Activated T-cell treated with anti-CD3 and anti-CD28 coated beads for 24 hours (primary cell): ENCODE measurements around the gene DLGAP4.

Source experiments
- DNase-seq: peaks from one replicate; pipeline ENCODE4 v3.0.0-alpha.2; 2020; ENCODE audit warnings: low read depth

The DLGAP4 gene

GRCh38 chr20:36333841-36334240 is 27.7 kb downstream of the DLGAP4 start:
- DNase-seq: no peak

- no peak for DNase-seq
These were observed 28.4 kb downstream of the DLGAP4 start for GRCh38 chr20:36334281-36335205.

GRCh38 chr20:36335206-36335870 is 29.2 kb downstream of the DLGAP4 start:
- DNase-seq: no peak

GRCh38 chr20:36336204-36336603 is 30.1 kb downstream of the DLGAP4 start:
- no peak for DNase-seq

- DNase-seq: no peak
These were observed 31.0 kb downstream of the DLGAP4 start for GRCh38 chr20:36336954-36337704.

GRCh38 chr20:36337886-36338285 is 31.7 kb downstream of the DLGAP4 start:
- no peak for DNase-seq

GRCh38 chr20:36339646-36340592 is 33.8 kb downstream of the DLGAP4 start:
- DNase-seq: no peak

GRCh38 chr20:36340593-36340990 is 34.5 kb downstream of the DLGAP4 start:
- DNase-seq: no peak

- no peak for DNase-seq
These were observed 35.3 kb downstream of the DLGAP4 start for GRCh38 chr20:36341331-36342020.

- DNase-seq: no peak
These were observed 36.4 kb downstream of the DLGAP4 start for GRCh38 chr20:36342331-36343120.

- no peak for DNase-seq
These were observed 37.5 kb downstream of the DLGAP4 start for GRCh38 chr20:36343641-36344040.

- DNase-seq: no peak
These were observed 38.5 kb downstream of the DLGAP4 start for GRCh38 chr20:36344517-36345132.

GRCh38 chr20:36346256-36346655 is 40.1 kb downstream of the DLGAP4 start:
- no peak for DNase-seq

- no peak for DNase-seq
These were observed 43.4 kb downstream of the DLGAP4 start for GRCh38 chr20:36349384-36350170.

GRCh38 chr20:36350439-36350838 is 44.3 kb downstream of the DLGAP4 start:
- DNase-seq: no peak

GRCh38 chr20:36351937-36352336 is 45.8 kb downstream of the DLGAP4 start:
- DNase-seq: no peak

GRCh38 chr20:36352843-36353553 is 46.9 kb downstream of the DLGAP4 start:
- no peak for DNase-seq

- DNase-seq: no peak
These were observed 47.6 kb downstream of the DLGAP4 start for GRCh38 chr20:36353740-36354139.
